Thoracic aorta (tissue), 2 donors: ENCODE data around the gene SNAPC4. TPM values are rescaled to one million over a fixed set of nuclear protein-coding genes. Genes with fewer than 3 reads are reported as not detected.
"Not testable (repeated sequence)": the region's sequence is repeated elsewhere in the genome, so short reads cannot be mapped to it uniquely, and the experiment has no call there.

Experiments
- ATAC-seq: fragments of 150-250 bp; one replicate; pipeline ENCODE4 v1.8.0; 2017; ENCODE audit warnings: low read depth; ENCODE audit not compliant: insufficient number of reproducible peaks, low FRiP score
- DNase-seq: peaks from one replicate; pipeline ENCODE4 v3.0.0-alpha.2; 2020; ENCODE audit warnings: low spot score
- H3K27ac ChIP-seq, 2 donors: fragments of 200-600 bp; sonication (generic); 1 replicate in 1 of 2; 2 replicates in 1 of 2; pipeline ENCODE4 v1.5.1; 2016; ENCODE audit warnings: mild to moderate bottlenecking in 2 of 2, moderate library complexity in 2 of 2
- H3K27me3 ChIP-seq: fragments of 200-600 bp; sonication (generic); replicated peaks from 2 replicates; pipeline ENCODE4 v1.6.0; 2016; ENCODE audit warnings: mild to moderate bottlenecking; ENCODE audit not compliant: insufficient read depth
- H3K36me3 ChIP-seq: fragments of 200-600 bp; sonication (generic); one replicate; pipeline ENCODE4 v1.5.1; 2016
- H3K4me1 ChIP-seq, 2 donors: fragments of 200-600 bp; sonication (generic); 1 replicate in 1 of 2; 2 replicates in 1 of 2; pipeline versions ENCODE4 v1.5.1 to v1.6.0; 2016; ENCODE audit warnings: low read depth in 2 of 2, mild to moderate bottlenecking in 1 of 2; ENCODE audit not compliant: control insufficient read depth in 1 of 2
- H3K4me3 ChIP-seq: fragments of 200-600 bp; sonication (generic); 2 replicates; pipeline ENCODE4 v1.5.1; 2016; ENCODE audit warnings: mild to moderate bottlenecking
- H3K9me3 ChIP-seq: fragments of 200-600 bp; sonication (generic); 2 replicates; pipeline ENCODE4 v1.5.1; 2016
- CTCF ChIP-seq: fragments of 200-600 bp; sonication (generic); IDR thresholded peaks from one replicate; pipeline ENCODE4 v1.5.1; 2019; ENCODE audit warnings: antibody characterized with exemption
- total RNA-seq, 2 donors: library from RNA; depleted of rRNA; stranded (reverse); fragments of >200 nt; gene quantifications; one replicate each; pipeline versions ENCODE4 v1.1.0 to v1.2.3, GENCODE V29; 2016

SNAPC4 gene
- total RNA-seq, 2 donors from 2014 or later = 8.0 to 8.5 TPM

- Histone ChIP-seq H3K27ac (no peak overlapping the region), H3K36me3 (peaks cover 41% of the 10 kb centered on the region), H3K4me1 (no peaks in the 10 kb centered on the region), H3K27me3 (no peaks in the 10 kb centered on the region), H3K9me3 (no peaks in the 10 kb centered on the region), H3K4me3 (no peak overlapping the region)
- no peak for ATAC-seq
- DNase-seq = no peak
- TF ChIP-seq CTCF = no peak
These were observed 26.8 kb upstream of the SNAPC4 start for GRCh38 chr9:136426787-136427186.

GRCh38 chr9:136425367-136425766, 25.4 kb upstream of the SNAPC4 start:
- not testable (repeated sequence) for ATAC-seq, DNase-seq, H3K27me3 ChIP-seq, H3K9me3 ChIP-seq, H3K4me1 ChIP-seq, H3K4me3 ChIP-seq, H3K27ac ChIP-seq
- H3K36me3 ChIP-seq = peaks cover 49% of the 10 kb centered on the region

DNA sequence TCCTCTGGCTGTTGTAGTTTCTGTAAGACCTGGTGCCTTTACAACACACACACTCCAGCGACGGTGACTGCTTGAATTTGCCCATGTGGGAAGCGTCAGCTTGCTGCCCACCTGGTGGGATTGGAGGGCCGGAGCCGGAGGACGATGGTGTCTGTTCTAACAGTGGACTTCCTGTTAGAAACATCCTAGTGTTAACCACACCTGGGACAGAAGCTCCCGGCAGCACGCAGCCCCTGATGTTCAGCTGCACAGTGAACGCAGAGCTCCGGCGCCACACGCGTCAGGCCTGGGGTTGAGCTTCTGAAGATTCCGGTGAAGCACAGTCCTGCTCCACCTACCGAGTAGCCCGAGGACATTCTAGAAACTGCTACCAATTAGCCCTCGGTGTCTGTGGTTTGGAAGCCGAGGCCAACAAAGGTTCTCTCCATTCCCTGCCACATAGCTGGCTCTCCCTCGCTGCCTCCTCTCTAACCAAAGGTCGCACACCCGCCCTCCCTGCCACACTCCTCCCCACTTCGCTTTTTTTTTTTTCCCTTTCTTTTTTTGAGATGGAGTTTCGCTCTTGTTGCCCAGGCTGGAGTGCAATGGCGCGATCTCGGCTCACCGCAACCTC, 24.9 kb upstream of the SNAPC4 start:
- H3K36me3 ChIP-seq = peaks cover 47% of the 10 kb centered on the region
- no peak for DNase-seq
- no peak overlapping the region for H3K4me3 ChIP-seq
- no peak for TF ChIP-seq CTCF
- no peaks in the 10 kb centered on the region for H3K4me1 ChIP-seq
- H3K27ac ChIP-seq = no peak overlapping the region
- no peaks in the 10 kb centered on the region for H3K9me3 ChIP-seq
- no peaks in the 10 kb centered on the region for H3K27me3 ChIP-seq
- no peak for ATAC-seq

DNA sequence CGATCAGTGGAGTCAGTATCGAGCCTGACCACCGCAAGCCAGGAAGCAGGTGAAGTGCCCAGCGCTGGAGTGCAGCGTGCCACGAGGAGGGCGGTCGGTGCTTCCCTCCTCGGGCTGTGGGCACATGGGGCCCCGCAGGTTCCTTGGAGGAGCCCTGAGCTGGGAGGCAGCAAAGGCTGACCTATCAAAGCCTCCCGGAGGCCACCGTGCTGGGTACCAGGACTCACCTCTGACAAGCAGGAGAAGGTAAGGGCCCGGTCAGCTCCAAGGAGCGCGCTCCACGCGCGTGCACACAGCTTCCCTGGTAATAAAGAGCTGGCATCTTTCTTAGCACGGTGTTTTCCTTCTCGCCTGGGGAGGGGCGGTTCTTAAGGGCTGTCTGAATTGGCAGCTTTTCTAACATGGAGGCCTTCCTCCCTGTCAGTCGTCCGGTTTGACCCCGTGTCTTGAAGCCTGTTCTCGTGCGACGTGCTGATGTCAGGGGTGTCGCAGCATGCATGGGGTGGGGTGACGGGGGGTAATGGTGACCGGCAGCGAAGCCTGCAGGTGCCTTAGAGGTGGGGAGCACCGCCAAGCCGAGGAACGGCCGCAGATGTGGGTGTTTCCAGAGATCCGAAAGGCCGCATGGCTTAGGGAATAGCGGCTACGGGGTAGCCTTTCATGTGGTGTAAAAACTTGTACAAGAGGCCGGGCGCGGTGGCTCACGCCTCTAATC, 23.6 kb upstream of the SNAPC4 start:
- Histone ChIP-seq H3K4me3 (no peak overlapping the region), H3K27ac (no peak overlapping the region), H3K36me3 (peaks cover 53% of the 10 kb centered on the region), H3K9me3 (no peaks in the 10 kb centered on the region), H3K27me3 (no peaks in the 10 kb centered on the region), H3K4me1 (no peaks in the 10 kb centered on the region)
- DNase-seq (no peak), ATAC-seq (no peak)
- TF ChIP-seq CTCF = no peak

DNA sequence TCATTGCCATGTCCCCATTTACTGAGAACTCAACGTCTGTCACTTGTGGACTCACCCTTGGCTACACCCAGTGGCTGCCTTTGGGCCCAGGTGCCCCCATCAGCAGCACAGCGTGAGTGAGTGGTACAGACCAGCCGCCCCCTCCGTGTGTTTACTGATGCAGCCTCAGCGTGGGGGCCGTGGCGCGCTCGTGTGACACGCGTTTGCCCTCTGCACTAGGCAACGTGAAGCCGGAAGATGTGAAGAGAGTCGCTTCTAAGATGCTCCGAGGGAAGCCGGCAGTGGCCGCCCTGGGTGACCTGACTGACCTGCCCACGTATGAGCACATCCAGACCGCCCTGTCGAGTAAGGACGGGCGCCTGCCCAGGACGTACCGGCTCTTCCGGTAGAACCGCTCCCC, 22.9 kb upstream of the SNAPC4 start:
- Histone ChIP-seq H3K36me3 (peaks cover 57% of the 10 kb centered on the region), H3K4me3 (no peak overlapping the region), H3K4me1 (no peaks in the 10 kb centered on the region), H3K9me3 (no peaks in the 10 kb centered on the region), H3K27me3 (no peaks in the 10 kb centered on the region), H3K27ac (no peak overlapping the region)
- no peak for TF ChIP-seq CTCF
- no peak for ATAC-seq
- no peak for DNase-seq
